ENCODE measurements around the gene ZBTB3. TPM values are rescaled to one million over a fixed set of nuclear protein-coding genes. Genes with fewer than 3 reads are reported as not detected.

The ZBTB3 gene
- polyA plus RNA-seq, 2 of the 4 experiments (the other 2 are of a cell fraction), result 2.0 to 3.1 TPM

DNA sequence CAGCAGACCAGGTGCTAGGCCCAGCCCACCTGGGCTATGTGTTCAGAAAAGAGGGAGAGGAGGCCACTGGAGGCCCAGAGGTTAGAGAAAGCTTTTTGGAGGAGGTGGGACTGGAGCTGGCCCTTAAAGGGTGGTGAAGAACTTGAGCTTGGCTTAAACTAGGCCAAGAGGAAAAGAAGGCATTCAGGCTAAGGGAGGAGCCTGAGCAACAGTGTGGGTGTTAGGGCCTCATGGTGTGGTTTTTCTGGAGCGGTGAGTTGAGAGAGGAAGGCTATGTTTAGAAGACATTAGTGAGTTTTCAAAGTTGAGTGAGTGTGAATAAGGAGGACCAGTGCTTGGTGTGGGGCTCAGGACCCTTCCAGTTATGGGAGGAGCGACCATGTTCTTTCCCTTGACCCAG is 23.4 kb upstream of the ZBTB3 start:
- no peak for FAIRE-seq

DNA sequence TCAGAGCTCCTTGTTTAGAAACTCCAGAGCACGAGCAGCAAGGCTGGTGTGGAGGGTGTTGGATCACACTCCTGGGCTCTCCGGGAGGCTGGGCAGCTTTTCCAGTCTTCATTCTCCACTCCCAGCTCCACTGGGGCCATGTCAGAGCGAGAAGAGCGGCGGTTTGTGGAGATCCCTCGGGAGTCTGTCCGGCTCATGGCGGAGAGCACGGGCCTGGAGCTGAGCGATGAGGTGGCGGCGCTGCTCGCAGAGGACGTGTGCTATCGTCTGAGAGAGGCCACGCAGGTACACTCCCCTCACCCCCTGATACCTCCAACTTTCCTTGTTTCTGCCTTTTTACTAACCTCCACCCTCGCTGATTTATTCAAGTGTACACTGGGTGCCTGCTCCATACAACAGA is 21.7 kb upstream of the ZBTB3 start:
- DNase-seq (ENCODE audit: low read depth in 1 of 2, low spot score in 1 of 2) (no peak), ATAC-seq (no peak), FAIRE-seq (no peak)
- Histone ChIP-seq H3K4me2 (no peak overlapping the region), H3K4me1 (peaks cover 8% of the 10 kb centered on the region; the same call in 2 of the 3 replicates), H3K9me3 (no peaks in the 10 kb centered on the region), H3K27ac (no peak overlapping the region), H3K4me3 (no peak overlapping the region)
- CTCF ChIA-PET, result interaction anchor here (0.6 to 13.8 kb wide), 3 partner anchors 11 to 58 kb away, joined by 3 to 211 read pairs (median 4); partner anchors contain the start of gene TMEM179B
- WGBS (ENCODE audit: missing lambda C conversion rate), result 93% methylated on average over 17 of the region's 17 CpGs
- TF ChIP-seq KDM5A (IDR thresholded peaks at IDR 0.05), result no peak
- TF ChIP-seq RAD21 (conservative IDR thresholded peaks at IDR 0.05 in 1 of 2, IDR thresholded peaks at IDR 0.05 in 1 of 2), result no peak
- POLR2A ChIA-PET, result interaction anchor here (1.1 kb wide), 1 partner anchor 11 kb away, joined by 3 read pairs; no protein-coding TSS in a partner anchor

More for the DNA sequence above, 23.4 kb upstream of the ZBTB3 start:
- H3K4me2 ChIP-seq, result no peak overlapping the region
- CTCF ChIA-PET, result interaction anchor here (1.1 to 13.8 kb wide), 3 partner anchors 8 to 16 kb away, joined by 3 to 211 read pairs (median 7); partner anchors contain the start of genes POLR2G and TMEM179B
- no peak for TF ChIP-seq ZSCAN20 (CRISPR knock-in tag; IDR thresholded peaks at IDR 0.05)
- no peak for TF ChIP-seq EHMT2 (IDR thresholded peaks at IDR 0.05; ENCODE audit: low read depth)
- no peak for TF ChIP-seq BHLHE40 (IDR thresholded peaks at IDR 0.05; ENCODE audit: low read depth, low read length)
- no peak for TF ChIP-seq HOXA7 (CRISPR knock-in tag; IDR thresholded peaks at IDR 0.05)
- TF ChIP-seq NPAS2 (CRISPR knock-in tag; IDR thresholded peaks at IDR 0.05; ENCODE audit: borderline replicate concordance), result no peak
- no peak overlapping the region for H3K4me3 ChIP-seq
- H3K4me1 ChIP-seq, result peaks cover under 1% of the 10 kb centered on the region; the same call in 2 of the 3 replicates
- DNase-seq (ENCODE audit: low read depth in 1 of 2, low spot score in 1 of 2), result no peak
- POLR2A ChIA-PET, result no interaction called here
- WGBS (ENCODE audit: missing lambda C conversion rate), result 89% methylated on average over 2 of the region's 2 CpGs
- no peaks in the 10 kb centered on the region for H3K9me3 ChIP-seq
- no peak overlapping the region for H3K27ac ChIP-seq
- ATAC-seq, result no peak

DNA sequence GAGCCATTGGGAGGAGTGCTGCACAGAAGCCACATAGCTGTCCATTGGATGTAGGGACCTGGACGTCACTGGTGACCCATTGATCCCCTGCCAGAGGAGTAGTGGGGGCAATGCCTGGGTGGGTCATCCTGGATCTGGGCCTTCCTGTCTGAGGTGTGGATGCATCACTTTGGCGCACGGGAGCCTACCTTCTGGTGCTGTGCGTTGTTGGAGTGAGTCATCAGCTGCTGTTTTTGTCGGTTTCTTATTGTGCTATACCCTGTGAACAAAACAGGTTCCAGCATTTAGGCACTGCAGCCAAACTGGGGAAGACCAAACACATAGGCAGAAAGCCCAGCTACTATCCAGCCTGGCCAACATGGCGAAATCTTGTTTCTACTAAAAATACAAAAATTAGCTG is 20.4 kb upstream of the ZBTB3 start:
- no peaks in the 10 kb centered on the region for H3K9me3 ChIP-seq
- H3K4me3 ChIP-seq, result no peak overlapping the region
- ATAC-seq, result no peak
- H3K4me1 ChIP-seq, result peaks cover 15% of the 10 kb centered on the region
- ChIA-PET POLR2A (interaction anchor here (0.7 to 1.0 kb wide), 2 partner anchors 58 to 70 kb away, joined by 4 to 5 read pairs; no protein-coding TSS in a partner anchor), CTCF (interaction anchor here (1.2 to 13.8 kb wide), 2 partner anchors 13 to 31 kb away, joined by 3 to 211 read pairs; partner anchors contain the start of genes NXF1 and TMEM179B)
- FAIRE-seq, result no peak
- H3K4me2 ChIP-seq, result no peak overlapping the region
- no peak overlapping the region for H3K27ac ChIP-seq
- DNase-seq (ENCODE audit: low read depth in 1 of 2, low spot score in 1 of 2), result no peak
- 89% methylated on average over 6 of the region's 6 CpGs for WGBS (ENCODE audit: missing lambda C conversion rate)
- TF ChIP-seq CEBPB (IDR thresholded peaks at IDR 0.05), result no peak
- TF ChIP-seq PHF8 (IDR thresholded peaks at IDR 0.05; ENCODE audit: borderline replicate concordance, low read depth), result no peak
- TF ChIP-seq FOXS1 (CRISPR knock-in tag; IDR thresholded peaks at IDR 0.05), result no peak
- no peak for TF ChIP-seq ZC3H11A (IDR thresholded peaks at IDR 0.05)
- TF ChIP-seq JUN (IDR thresholded peaks at IDR 0.05), result no peak
- TF ChIP-seq FOSL2 (IDR thresholded peaks at IDR 0.05), result no peak
- TF ChIP-seq FOSL2 (CRISPR knock-in tag; IDR thresholded peaks at IDR 0.05), result peak; percentile 10; the same call in 1 of the 2 replicates
- TF ChIP-seq, protein P1, sequence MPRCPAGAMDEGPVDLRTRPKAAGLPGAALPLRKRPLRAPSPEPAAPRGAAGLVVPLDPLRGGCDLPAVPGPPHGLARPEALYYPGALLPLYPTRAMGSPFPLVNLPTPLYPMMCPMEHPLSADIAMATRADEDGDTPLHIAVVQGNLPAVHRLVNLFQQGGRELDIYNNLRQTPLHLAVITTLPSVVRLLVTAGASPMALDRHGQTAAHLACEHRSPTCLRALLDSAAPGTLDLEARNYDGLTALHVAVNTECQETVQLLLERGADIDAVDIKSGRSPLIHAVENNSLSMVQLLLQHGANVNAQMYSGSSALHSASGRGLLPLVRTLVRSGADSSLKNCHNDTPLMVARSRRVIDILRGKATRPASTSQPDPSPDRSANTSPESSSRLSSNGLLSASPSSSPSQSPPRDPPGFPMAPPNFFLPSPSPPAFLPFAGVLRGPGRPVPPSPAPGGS (IDR thresholded peaks at IDR 0.05), result no peak
- no peak for TF ChIP-seq FOSB (CRISPR knock-in tag; IDR thresholded peaks at IDR 0.05)
- TF ChIP-seq, protein P2, sequence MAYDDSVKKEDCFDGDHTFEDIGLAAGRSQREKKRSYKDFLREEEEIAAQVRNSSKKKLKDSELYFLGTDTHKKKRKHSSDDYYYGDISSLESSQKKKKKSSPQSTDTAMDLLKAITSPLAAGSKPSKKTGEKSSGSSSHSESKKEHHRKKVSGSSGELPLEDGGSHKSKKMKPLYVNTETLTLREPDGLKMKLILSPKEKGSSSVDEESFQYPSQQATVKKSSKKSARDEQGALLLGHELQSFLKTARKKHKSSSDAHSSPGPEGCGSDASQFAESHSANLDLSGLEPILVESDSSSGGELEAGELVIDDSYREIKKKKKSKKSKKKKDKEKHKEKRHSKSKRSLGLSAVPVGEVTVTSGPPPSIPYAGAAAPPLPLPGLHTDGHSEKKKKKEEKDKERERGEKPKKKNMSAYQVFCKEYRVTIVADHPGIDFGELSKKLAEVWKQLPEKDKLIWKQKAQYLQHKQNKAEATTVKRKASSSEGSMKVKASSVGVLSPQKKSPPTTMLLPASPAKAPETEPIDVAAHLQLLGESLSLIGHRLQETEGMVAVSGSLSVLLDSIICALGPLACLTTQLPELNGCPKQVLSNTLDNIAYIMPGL (CRISPR knock-in tag; IDR thresholded peaks at IDR 0.05; ENCODE audit: borderline replicate concordance), result no peak
